CD4-positive, CD25-positive, alpha-beta regulatory T cell (primary cell): ENCODE measurements around the gene PCSK9. TPM values are rescaled to one million over a fixed set of nuclear protein-coding genes. Genes with fewer than 3 reads are reported as not detected.

ENCODE experiments used
- ATAC-seq, 2 donors: fragments of 150-1000 bp; cut with Tn5 transposase; one replicate each; pipeline ENCODE4 v1.10.0; 2021; ENCODE audit warnings: low read depth in 2 of 2, moderate number of reproducible peaks in 2 of 2, moderate library complexity in 1 of 2
- DNase-seq, 3 donors: peaks; one replicate each; pipeline versions ENCODE4 v3.0.0 to v3.0.0-alpha.2; 2012 to 2022; ENCODE audit warnings: mixed read lengths in 1 of 3
- H3K27ac ChIP-seq: one replicate; pipeline ENCODE4 v1.7.0; 2013; ENCODE audit warnings: mild to moderate bottlenecking, low read length; ENCODE audit not compliant: insufficient read depth, poor library complexity, severe bottlenecking
- H3K27me3 ChIP-seq: one replicate; pipeline ENCODE4 v1.7.0; 2013; ENCODE audit warnings: low read length; ENCODE audit not compliant: control insufficient read depth, insufficient read depth
- H3K36me3 ChIP-seq: one replicate; pipeline ENCODE4 v1.7.0; 2013; ENCODE audit warnings: mild to moderate bottlenecking, low read length, moderate library complexity; ENCODE audit not compliant: control insufficient read depth, insufficient read depth
- H3K4me1 ChIP-seq: 2 replicates; pipeline ENCODE4 v1.7.0; 2013; ENCODE audit warnings: mild to moderate bottlenecking, low read length; ENCODE audit not compliant: insufficient read depth, control insufficient read depth, poor library complexity, severe bottlenecking
- H3K4me3 ChIP-seq: one replicate; pipeline ENCODE4 v1.7.0; 2013; ENCODE audit warnings: low read depth, mild to moderate bottlenecking, low read length, moderate library complexity
- H3K9me3 ChIP-seq, 2 experiments: 1 replicate in 1 of 2; 2 replicates in 1 of 2; pipeline ENCODE4 v1.7.0; 2013; ENCODE audit warnings: low read length in 2 of 2, mild to moderate bottlenecking in 1 of 2, moderate library complexity in 1 of 2; ENCODE audit not compliant: control insufficient read depth in 2 of 2
- H3K27ac Mint-ChIP-seq, 3 donors: one replicate each; pipeline ENCODE4 v1.8.0; 2020 to 2022; ENCODE audit warnings: mild to moderate bottlenecking in 3 of 3, mixed read lengths in 3 of 3, moderate library complexity in 2 of 3
- H3K27me3 Mint-ChIP-seq: one replicate; pipeline ENCODE4 v1.8.0; 2022; ENCODE audit warnings: mild to moderate bottlenecking, mixed read lengths
- H3K36me3 Mint-ChIP-seq: one replicate; pipeline ENCODE4 v1.8.0; 2020; ENCODE audit warnings: mixed read lengths
- H3K4me1 Mint-ChIP-seq, 4 donors: one replicate each; pipeline ENCODE4 v1.8.0; 2020 to 2022; ENCODE audit warnings: mixed read lengths in 4 of 4, mild to moderate bottlenecking in 1 of 4
- H3K4me3 Mint-ChIP-seq, 4 donors: one replicate each; pipeline ENCODE4 v1.8.0; 2020 to 2022; ENCODE audit warnings: mild to moderate bottlenecking in 4 of 4, mixed read lengths in 4 of 4, moderate library complexity in 3 of 4
- H3K9me3 Mint-ChIP-seq, 7 donors: one replicate each; pipeline ENCODE4 v1.8.0; 2020 to 2022; ENCODE audit warnings: mixed read lengths in 7 of 7, mild to moderate bottlenecking in 3 of 7, moderate library complexity in 2 of 7
- polyA plus RNA-seq, 4 donors: library from polyadenylated mRNA; unstranded; fragments of 300-500 nt; fragmentation: Illumina TruSeq; gene quantifications; one replicate each; pipeline ENCODE4 v1.2.3, GENCODE V29; 2021
- total RNA-seq: library from RNA; stranded (reverse); gene quantifications from one replicate; pipeline ENCODE4 v1.2.3, GENCODE V29; 2022

The PCSK9 gene
- total RNA-seq (not detected), polyA plus RNA-seq (not detected)

- H3K4me3 ChIP-seq = no peak within 1 kb of the TSS
- Mint-ChIP-seq H3K4me3 (no peak within 1 kb of the TSS), H3K36me3 (no peaks in the 10 kb centered on the region), H3K9me3 (peaks cover 0 to 2% (median 0%) of the 10 kb centered on the region in 7 donors), H3K27me3 (peaks cover 61% of the 10 kb centered on the region), H3K4me1 (peaks cover 0 to 6% (median 0%) of the 10 kb centered on the region in 4 donors), H3K27ac (no peak within 1 kb of the TSS)
- H3K4me1 ChIP-seq = no peaks in the 10 kb centered on the region
- no peaks in the 10 kb centered on the region for H3K36me3 ChIP-seq
- DNase-seq (no peak), ATAC-seq (no peak)
- H3K27ac ChIP-seq = no peak within 1 kb of the TSS
- peaks cover 7% of the 10 kb centered on the region for H3K27me3 ChIP-seq
- no peaks in the 10 kb centered on the region for H3K9me3 ChIP-seq
Measured at GRCh38 chr1:55039342-55040082, at the start of gene PCSK9. Gene PCSK9 (plus strand): TSS chr1:55039548. CDS start chr1:55039838, 290 bp downstream.

DNA sequence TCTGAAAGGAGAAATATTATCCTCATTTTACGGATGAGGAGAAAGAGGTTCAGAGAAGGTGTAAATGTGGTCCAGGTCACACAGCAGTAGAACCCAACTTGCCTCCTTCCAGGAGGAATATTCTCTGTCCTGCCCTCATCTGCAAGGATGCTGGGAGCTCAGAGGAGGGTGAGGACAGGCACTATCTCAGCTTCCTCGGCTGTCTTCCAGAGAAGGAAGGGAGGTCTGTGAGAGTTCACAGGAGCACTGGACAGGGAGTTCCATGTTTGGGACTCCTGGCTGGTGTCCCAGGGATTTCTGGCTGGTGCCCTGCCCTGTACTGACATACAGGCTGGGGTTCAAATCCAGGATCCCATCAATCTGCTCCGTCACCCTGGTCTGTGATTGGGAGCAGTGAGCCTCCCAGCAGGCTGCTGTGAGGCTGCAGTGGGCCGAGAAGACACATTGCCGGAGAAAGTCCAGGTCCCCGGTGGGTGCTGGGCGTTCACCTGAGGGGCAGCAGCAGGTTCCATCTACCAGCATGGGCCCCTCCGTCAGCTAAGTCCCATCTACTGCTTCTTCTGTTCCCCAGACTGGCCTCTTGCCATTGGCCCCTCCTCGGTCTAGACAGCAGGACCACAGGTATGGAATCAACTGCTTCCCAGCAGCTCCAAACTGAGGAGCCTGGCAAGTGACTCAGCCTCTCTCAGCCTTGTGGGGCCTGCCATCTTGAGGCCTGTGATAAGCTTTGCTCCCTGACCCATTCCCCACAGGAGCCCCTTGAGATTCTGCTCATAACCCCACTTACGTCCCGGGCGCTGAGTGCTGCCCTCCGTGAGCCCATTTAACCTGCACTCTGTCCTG, 49.2 kb upstream of the PCSK9 start:
- DNase-seq (no peak), ATAC-seq (no peak)
- H3K4me3 ChIP-seq = no peak overlapping the region
- Mint-ChIP-seq H3K4me1 (peaks cover 0 to 6% (median 2%) of the 10 kb centered on the region in 4 donors), H3K9me3 (no peaks in the 10 kb centered on the region), H3K27ac (no peak overlapping the region), H3K4me3 (no peak overlapping the region), H3K36me3 (no peaks in the 10 kb centered on the region), H3K27me3 (peaks cover 13% of the 10 kb centered on the region)
- no peak overlapping the region for H3K27ac ChIP-seq
- no peaks in the 10 kb centered on the region for H3K9me3 ChIP-seq
- H3K4me1 ChIP-seq = no peaks in the 10 kb centered on the region
- H3K36me3 ChIP-seq = no peaks in the 10 kb centered on the region
- no peaks in the 10 kb centered on the region for H3K27me3 ChIP-seq

- peaks cover 16% of the 10 kb centered on the region for H3K27me3 Mint-ChIP-seq
- DNase-seq = no peak
- H3K27me3 ChIP-seq = no peaks in the 10 kb centered on the region
- no peaks in the 10 kb centered on the region for H3K36me3 Mint-ChIP-seq
- H3K27ac ChIP-seq = no peak overlapping the region
- no peak overlapping the region for H3K27ac Mint-ChIP-seq
- peaks cover 0 to 3% (median 0%) of the 10 kb centered on the region in 7 donors for H3K9me3 Mint-ChIP-seq
- H3K4me1 Mint-ChIP-seq = peaks cover 0 to 13% (median 8%) of the 10 kb centered on the region in 4 donors
- ATAC-seq = no peak
- H3K9me3 ChIP-seq = no peaks in the 10 kb centered on the region
- peaks cover 4% of the 10 kb centered on the region for H3K4me1 ChIP-seq
- no peaks in the 10 kb centered on the region for H3K36me3 ChIP-seq
- no peak overlapping the region for H3K4me3 ChIP-seq
- no peak overlapping the region for H3K4me3 Mint-ChIP-seq
Measured at GRCh38 chr1:54990916-54991315, 48.4 kb upstream of the PCSK9 start.

- DNase-seq (no peak), ATAC-seq (no peak)
- peaks cover 0 to 5% (median 0%) of the 10 kb centered on the region in 7 donors for H3K9me3 Mint-ChIP-seq
- H3K9me3 ChIP-seq = no peaks in the 10 kb centered on the region
- no peaks in the 10 kb centered on the region for H3K27me3 ChIP-seq
- no peak overlapping the region for H3K4me3 Mint-ChIP-seq
- no peak overlapping the region for H3K27ac ChIP-seq
- peaks cover 11% of the 10 kb centered on the region for H3K4me1 ChIP-seq
- H3K4me3 ChIP-seq = no peak overlapping the region
- H3K4me1 Mint-ChIP-seq = peaks cover 0 to 22% (median 14%) of the 10 kb centered on the region in 4 donors
- peaks cover 26% of the 10 kb centered on the region for H3K27me3 Mint-ChIP-seq
- H3K36me3 ChIP-seq = no peaks in the 10 kb centered on the region
- H3K27ac Mint-ChIP-seq = no peak overlapping the region
- no peaks in the 10 kb centered on the region for H3K36me3 Mint-ChIP-seq
Measured at GRCh38 chr1:54991939-54992338, 47.4 kb upstream of the PCSK9 start.

DNA sequence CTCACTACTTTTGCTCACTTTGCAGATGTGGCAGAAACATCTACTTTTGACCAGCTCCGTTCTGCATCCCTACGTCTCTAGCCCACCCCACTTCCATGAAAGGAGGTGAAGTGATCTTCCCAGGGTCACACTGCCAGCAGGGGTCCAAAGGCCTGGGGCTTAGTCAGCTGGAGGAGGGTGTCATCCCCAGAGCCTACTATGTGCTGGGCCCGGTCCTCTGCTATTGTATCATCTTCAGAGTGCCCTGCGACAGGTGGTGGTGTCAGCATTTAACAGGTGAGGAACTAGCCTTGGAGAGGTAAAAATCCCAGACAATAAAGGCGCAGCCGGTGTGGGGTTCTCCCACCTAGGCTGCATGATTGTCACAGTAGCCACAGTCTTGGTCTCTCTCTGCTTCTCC, 46.2 kb upstream of the PCSK9 start:
- DNase-seq (no peak), ATAC-seq (no peak)
- Histone ChIP-seq H3K36me3 (no peaks in the 10 kb centered on the region), H3K4me3 (no peak overlapping the region), H3K9me3 (no peaks in the 10 kb centered on the region), H3K27ac (no peak overlapping the region), H3K4me1 (peaks cover 13% of the 10 kb centered on the region), H3K27me3 (peaks cover 7% of the 10 kb centered on the region)
- Mint-ChIP-seq H3K4me3 (no peak overlapping the region), H3K9me3 (peaks cover 0 to 5% (median 0%) of the 10 kb centered on the region in 7 donors), H3K4me1 (peaks cover 0 to 27% (median 15%) of the 10 kb centered on the region in 4 donors), H3K27me3 (peaks cover 36% of the 10 kb centered on the region), H3K27ac (no peak overlapping the region), H3K36me3 (no peaks in the 10 kb centered on the region)

- DNase-seq = no peak
- H3K27ac ChIP-seq = no peak overlapping the region
- peaks cover 11% of the 10 kb centered on the region for H3K27me3 ChIP-seq
- H3K4me3 Mint-ChIP-seq = no peak overlapping the region
- ATAC-seq = no peak
- H3K4me1 Mint-ChIP-seq = peaks cover 0 to 27% (median 15%) of the 10 kb centered on the region in 4 donors
- no peak overlapping the region for H3K4me3 ChIP-seq
- no peak overlapping the region for H3K27ac Mint-ChIP-seq
- peaks cover 41% of the 10 kb centered on the region for H3K27me3 Mint-ChIP-seq
- no peaks in the 10 kb centered on the region for H3K36me3 Mint-ChIP-seq
- peaks cover 0 to 5% (median 0%) of the 10 kb centered on the region in 7 donors for H3K9me3 Mint-ChIP-seq
- H3K9me3 ChIP-seq = no peaks in the 10 kb centered on the region
- no peaks in the 10 kb centered on the region for H3K36me3 ChIP-seq
- peaks cover 13% of the 10 kb centered on the region for H3K4me1 ChIP-seq
Measured at GRCh38 chr1:54994355-54994990, 44.9 kb upstream of the PCSK9 start.

GRCh38 chr1:54995013-54995760, 44.2 kb upstream of the PCSK9 start:
- no peak for ATAC-seq
- H3K36me3 ChIP-seq = no peaks in the 10 kb centered on the region
- H3K27ac ChIP-seq = no peak overlapping the region
- H3K4me1 ChIP-seq = peaks cover 13% of the 10 kb centered on the region
- H3K36me3 Mint-ChIP-seq = no peaks in the 10 kb centered on the region
- H3K4me1 Mint-ChIP-seq = peaks cover 0 to 27% (median 15%) of the 10 kb centered on the region in 4 donors
- peak overlapping the region in 3 of 4 donors; percentile 17 to 63 (median 35) for H3K4me3 Mint-ChIP-seq
- no peak for DNase-seq
- no peaks in the 10 kb centered on the region for H3K9me3 ChIP-seq
- peak overlapping the region in 2 of 3 donors; percentile 20 to 39 for H3K27ac Mint-ChIP-seq
- peaks cover 46% of the 10 kb centered on the region for H3K27me3 Mint-ChIP-seq
- H3K4me3 ChIP-seq = no peak overlapping the region
- H3K9me3 Mint-ChIP-seq = peaks cover 0 to 5% (median 0%) of the 10 kb centered on the region in 7 donors
- peaks cover 11% of the 10 kb centered on the region for H3K27me3 ChIP-seq
